ENCODE results near the gene NCAPG2.

The NCAPG2 gene

GRCh38 chr7:158723266-158723665, 18.7 kb upstream of the NCAPG2 start:
- peaks cover 2% of the 10 kb centered on the region for H3K27me3 ChIP-seq (replicated peaks)
- no peak overlapping the region for H3K4me3 ChIP-seq (ENCODE audit: low read depth, low read length)
- no peak overlapping the region for H3K27ac ChIP-seq
- no peak for TF ChIP-seq CTCF (IDR thresholded peaks at IDR 0.05; ENCODE audit: low read depth, low read length, missing control alignments)
- DNase-seq: no peak
- H3K36me3 ChIP-seq (replicated peaks): no peaks in the 10 kb centered on the region
- in situ Hi-C loops (cut with HindIII; ENCODE audit: low pct_ligation_motif_present, low sequenced_read_pairs): no loop called here

GRCh38 chr7:158722574-158723237, 18.1 kb upstream of the NCAPG2 start:
- Histone ChIP-seq H3K27me3 (replicated peaks) (peaks cover 2% of the 10 kb centered on the region), H3K36me3 (replicated peaks) (no peaks in the 10 kb centered on the region), H3K4me3 (ENCODE audit: low read depth, low read length) (no peak overlapping the region), H3K27ac (no peak overlapping the region)
- DNase-seq: no peak
- no peak for TF ChIP-seq CTCF (IDR thresholded peaks at IDR 0.05; ENCODE audit: low read depth, low read length, missing control alignments)
- in situ Hi-C loops (cut with HindIII; ENCODE audit: low pct_ligation_motif_present, low sequenced_read_pairs): no loop called here

- no peak for DNase-seq
- Histone ChIP-seq H3K27ac (no peak overlapping the region), H3K36me3 (replicated peaks) (no peaks in the 10 kb centered on the region), H3K4me3 (ENCODE audit: low read depth, low read length) (no peak overlapping the region), H3K27me3 (replicated peaks) (peaks cover 2% of the 10 kb centered on the region)
- in situ Hi-C loops (cut with HindIII; ENCODE audit: low pct_ligation_motif_present, low sequenced_read_pairs): no loop called here
- TF ChIP-seq CTCF (IDR thresholded peaks at IDR 0.05; ENCODE audit: low read depth, low read length, missing control alignments): no peak
These were observed 15.5 kb upstream of the NCAPG2 start for GRCh38 chr7:158720112-158720511.

GRCh38 chr7:158716802-158717201, 12.2 kb upstream of the NCAPG2 start:
- no peak for TF ChIP-seq CTCF (IDR thresholded peaks at IDR 0.05; ENCODE audit: low read depth, low read length, missing control alignments)
- Histone ChIP-seq H3K36me3 (replicated peaks) (no peaks in the 10 kb centered on the region), H3K27me3 (replicated peaks) (peaks cover 2% of the 10 kb centered on the region), H3K4me3 (ENCODE audit: low read depth, low read length) (no peak overlapping the region), H3K27ac (no peak overlapping the region)
- DNase-seq: no peak
- in situ Hi-C loops (cut with HindIII; ENCODE audit: low pct_ligation_motif_present, low sequenced_read_pairs): no loop called here

- no peak overlapping the region for H3K4me3 ChIP-seq (ENCODE audit: low read depth, low read length)
- in situ Hi-C loops (cut with HindIII; ENCODE audit: low pct_ligation_motif_present, low sequenced_read_pairs): no loop called here
- H3K27ac ChIP-seq: peak overlapping the region; percentile 19
- TF ChIP-seq CTCF (IDR thresholded peaks at IDR 0.05; ENCODE audit: low read depth, low read length, missing control alignments): no peak
- no peaks in the 10 kb centered on the region for H3K36me3 ChIP-seq (replicated peaks)
- peak; percentile 94 for DNase-seq
- H3K27me3 ChIP-seq (replicated peaks): no peaks in the 10 kb centered on the region
These were observed 6.1 kb upstream of the NCAPG2 start for GRCh38 chr7:158710651-158711102.

GRCh38 chr7:158707610-158708009, 3.0 kb upstream of the NCAPG2 start:
- in situ Hi-C loops (cut with HindIII; ENCODE audit: low pct_ligation_motif_present, low sequenced_read_pairs): no loop called here

More at GRCh38 chr7:158707610-158708009, 3.0 kb upstream of the NCAPG2 start:
- DNase-seq: no peak
- Histone ChIP-seq H3K36me3 (replicated peaks) (no peaks in the 10 kb centered on the region), H3K27ac (no peak overlapping the region), H3K27me3 (replicated peaks) (no peaks in the 10 kb centered on the region), H3K4me3 (ENCODE audit: low read depth, low read length) (no peak overlapping the region)
- TF ChIP-seq CTCF (IDR thresholded peaks at IDR 0.05; ENCODE audit: low read depth, low read length, missing control alignments): no peak
